ENCODE measurements around the gene CNN3. TPM values are rescaled to one million over a fixed set of nuclear protein-coding genes. Genes with fewer than 3 reads are reported as not detected.
A peak's percentile ranks its signal among the peaks of the same experiment; 100 is the strongest.

Gene CNN3
- total RNA-seq, 4 donors from 2014 or later, result 22.4 to 96.2 (median 59.7) TPM

GRCh38 chr1:94926126-94926914, 590 bp downstream of the CNN3 start:
- in situ Hi-C loops (cut with MboI; ENCODE audit: low pct_ligation_motif_present in 1 of 4, low pct_unique_long_range_greater_than_20kb in 1 of 4, low sequenced_read_pairs in 3 of 4), result loop anchor here in 1 of 4 donors (25.0 kb wide), 1 partner anchor 111 kb away; no protein-coding TSS in a partner anchor
- peaks cover 10 to 80% (median 64%) of the 10 kb centered on the region in 4 donors for H3K4me1 ChIP-seq
- 2% methylated on average over 38 of the region's 78 CpGs; no CpG with 5 or more reads in 1 of the 2 donors for WGBS, 2 donors (ENCODE audit: low coverage in 1 of 2)
- H3K9me3 ChIP-seq, result no peaks in the 10 kb centered on the region
- no peaks in the 10 kb centered on the region for H3K27me3 ChIP-seq
- H3K4me3 ChIP-seq, result peak overlapping the region; percentile 81 to 89 (median 84)
- intact Hi-C loops (cut with DNase I; ENCODE audit: low total_unique reads), result loop anchor here (2.0 kb wide), 1 partner anchor 72 kb away; no protein-coding TSS in a partner anchor
- peak; percentile 60 for DNase-seq
- no peaks in the 10 kb centered on the region for H3K36me3 ChIP-seq
- peak overlapping the region; percentile 96 to 99 (median 98) for H3K27ac ChIP-seq
- TF ChIP-seq POLR2AphosphoS5 (IDR thresholded peaks at IDR 0.05) (no peak), POLR2A (IDR thresholded peaks at IDR 0.05) (no peak), EP300 (IDR thresholded peaks at IDR 0.05; ENCODE audit: low read depth) (no peak)
- TF ChIP-seq, protein P1, sequence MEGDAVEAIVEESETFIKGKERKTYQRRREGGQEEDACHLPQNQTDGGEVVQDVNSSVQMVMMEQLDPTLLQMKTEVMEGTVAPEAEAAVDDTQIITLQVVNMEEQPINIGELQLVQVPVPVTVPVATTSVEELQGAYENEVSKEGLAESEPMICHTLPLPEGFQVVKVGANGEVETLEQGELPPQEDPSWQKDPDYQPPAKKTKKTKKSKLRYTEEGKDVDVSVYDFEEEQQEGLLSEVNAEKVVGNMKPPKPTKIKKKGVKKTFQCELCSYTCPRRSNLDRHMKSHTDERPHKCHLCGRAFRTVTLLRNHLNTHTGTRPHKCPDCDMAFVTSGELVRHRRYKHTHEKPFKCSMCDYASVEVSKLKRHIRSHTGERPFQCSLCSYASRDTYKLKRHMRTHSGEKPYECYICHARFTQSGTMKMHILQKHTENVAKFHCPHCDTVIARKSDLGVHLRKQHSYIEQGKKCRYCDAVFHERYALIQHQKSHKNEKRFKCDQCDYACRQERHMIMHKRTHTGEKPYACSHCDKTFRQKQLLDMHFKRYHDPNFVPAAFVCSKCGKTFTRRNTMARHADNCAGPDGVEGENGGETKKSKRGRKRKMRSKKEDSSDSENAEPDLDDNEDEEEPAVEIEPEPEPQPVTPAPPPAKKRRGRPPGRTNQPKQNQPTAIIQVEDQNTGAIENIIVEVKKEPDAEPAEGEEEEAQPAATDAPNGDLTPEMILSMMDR (IDR thresholded peaks at IDR 0.05), result peak; percentile 30 to 56 (median 40)

- H3K27me3 ChIP-seq, result no peaks in the 10 kb centered on the region
- WGBS, 2 donors (ENCODE audit: low coverage in 1 of 2), result 3% methylated on average over 23 of the region's 23 CpGs; no CpG with 5 or more reads in 1 of the 2 donors
- intact Hi-C loops (cut with DNase I; ENCODE audit: low total_unique reads), result loop anchor here (2.0 kb wide), 1 partner anchor 71 kb away; no protein-coding TSS in a partner anchor
- peak overlapping the region; percentile 96 to 99 (median 98) for H3K27ac ChIP-seq
- TF ChIP-seq, protein P1 (IDR thresholded peaks at IDR 0.05), result peak in 3 of 5 experiments; percentile 3 to 44 (median 29)
- TF ChIP-seq EP300 (IDR thresholded peaks at IDR 0.05; ENCODE audit: low read depth), result no peak
- TF ChIP-seq POLR2AphosphoS5 (IDR thresholded peaks at IDR 0.05), result peak; percentile 55 to 84 (median 84)
- TF ChIP-seq POLR2A (IDR thresholded peaks at IDR 0.05), result peak; percentile 58
- H3K36me3 ChIP-seq, result no peaks in the 10 kb centered on the region
- H3K9me3 ChIP-seq, result no peaks in the 10 kb centered on the region
- H3K4me3 ChIP-seq, result peak overlapping the region; percentile 81 to 89 (median 84)
- H3K4me1 ChIP-seq, result peaks cover 10 to 80% (median 67%) of the 10 kb centered on the region in 4 donors
- peak; percentile 51 for DNase-seq
- in situ Hi-C loops (cut with MboI; ENCODE audit: low pct_ligation_motif_present in 1 of 4, low pct_unique_long_range_greater_than_20kb in 1 of 4, low sequenced_read_pairs in 3 of 4), result loop anchor here in 1 of 4 donors (25.0 kb wide), 1 partner anchor 112 kb away; no protein-coding TSS in a partner anchor
These were observed 1.3 kb downstream of the CNN3 start for GRCh38 chr1:94925561-94926125.

DNA sequence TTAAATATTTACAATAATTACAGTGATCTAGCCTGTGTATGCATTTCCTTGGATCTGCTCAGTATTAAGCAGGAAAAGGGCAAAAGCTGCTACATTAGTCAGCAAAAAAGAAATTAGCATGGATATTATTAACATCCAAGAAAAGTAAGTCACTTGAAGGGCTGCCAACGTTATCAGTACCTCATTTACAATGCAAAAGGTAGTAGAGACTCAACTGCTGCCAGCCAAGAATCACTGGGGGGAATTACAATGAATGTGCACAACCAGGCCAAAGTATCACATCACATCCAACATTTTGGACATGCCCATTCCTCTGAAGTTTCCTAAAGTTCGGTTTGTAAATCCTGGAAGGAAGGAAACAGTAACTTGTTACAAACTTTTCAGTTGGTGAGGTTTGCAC, 1.9 kb downstream of the CNN3 start:
- Histone ChIP-seq H3K4me3 (peak overlapping the region; percentile 4 to 89 (median 83)), H3K36me3 (no peaks in the 10 kb centered on the region), H3K27me3 (no peaks in the 10 kb centered on the region), H3K9me3 (no peaks in the 10 kb centered on the region), H3K27ac (peak overlapping the region; percentile 96 to 99 (median 98)), H3K4me1 (peaks cover 10 to 82% (median 69%) of the 10 kb centered on the region in 4 donors)
- no peak for DNase-seq
- TF ChIP-seq, protein P1 (IDR thresholded peaks at IDR 0.05), result no peak
- TF ChIP-seq POLR2A (IDR thresholded peaks at IDR 0.05), result no peak
- TF ChIP-seq EP300 (IDR thresholded peaks at IDR 0.05; ENCODE audit: low read depth), result no peak
- TF ChIP-seq POLR2AphosphoS5 (IDR thresholded peaks at IDR 0.05), result no peak
- intact Hi-C loops (cut with DNase I; ENCODE audit: low total_unique reads), result no loop called here
- in situ Hi-C loops (cut with MboI; ENCODE audit: low pct_ligation_motif_present in 1 of 4, low pct_unique_long_range_greater_than_20kb in 1 of 4, low sequenced_read_pairs in 3 of 4), result loop anchor here in 1 of 4 donors (25.0 kb wide), 1 partner anchor 112 kb away; no protein-coding TSS in a partner anchor
- WGBS, 2 donors (ENCODE audit: low coverage in 1 of 2), result 11 to 13% methylated on average over 2 of the region's 2 CpGs

Measured in transverse colon (tissue), 4 donors.